Activated gamma-delta T cell treated with Interleukin-2 at 50 U/mL for 16 hours (primary cell): Measurements from ENCODE around the gene CSPG4.
"Not testable (repeated sequence)": the region's sequence is repeated elsewhere in the genome, so short reads cannot be mapped to it uniquely, and the experiment has no call there.

ENCODE experiments used
- DNase-seq: peaks from one replicate; pipeline ENCODE4 v3.0.0-alpha.2; 2020

CSPG4 gene

GRCh38 chr15:75723847-75724660 is 11.4 kb upstream of the CSPG4 start:
- DNase-seq = no peak

GRCh38 chr15:75723171-75723846 is 10.7 kb upstream of the CSPG4 start:
- no peak for DNase-seq

- no peak for DNase-seq
These were observed 9.5 kb upstream of the CSPG4 start for GRCh38 chr15:75721923-75722870.

GRCh38 chr15:75721480-75721922 is 8.9 kb upstream of the CSPG4 start:
- DNase-seq = no peak

GRCh38 chr15:75720787-75721479 is 8.3 kb upstream of the CSPG4 start:
- DNase-seq = no peak

DNA sequence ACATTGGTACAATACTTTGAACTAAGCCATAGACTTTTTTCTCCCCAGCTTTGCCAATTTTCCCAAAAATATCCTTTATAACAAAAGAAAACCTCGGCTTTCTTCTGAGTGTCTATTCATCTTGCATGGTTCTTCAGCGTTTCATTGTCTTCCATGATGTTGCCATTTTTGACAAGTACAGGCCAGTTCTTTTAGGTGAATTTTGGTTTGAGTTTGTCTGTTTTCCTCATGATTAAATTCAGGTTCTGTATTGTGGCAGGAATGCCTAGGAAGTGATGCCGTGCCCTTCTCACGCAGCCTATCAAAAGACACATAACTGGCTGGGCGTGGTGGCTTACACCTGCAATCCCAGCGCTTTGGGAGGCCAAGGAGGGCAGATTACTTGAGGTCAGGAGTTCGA is 7.6 kb upstream of the CSPG4 start:
- DNase-seq = no peak

- DNase-seq = no peak
These were observed 5.7 kb upstream of the CSPG4 start for GRCh38 chr15:75718328-75718727.

DNA sequence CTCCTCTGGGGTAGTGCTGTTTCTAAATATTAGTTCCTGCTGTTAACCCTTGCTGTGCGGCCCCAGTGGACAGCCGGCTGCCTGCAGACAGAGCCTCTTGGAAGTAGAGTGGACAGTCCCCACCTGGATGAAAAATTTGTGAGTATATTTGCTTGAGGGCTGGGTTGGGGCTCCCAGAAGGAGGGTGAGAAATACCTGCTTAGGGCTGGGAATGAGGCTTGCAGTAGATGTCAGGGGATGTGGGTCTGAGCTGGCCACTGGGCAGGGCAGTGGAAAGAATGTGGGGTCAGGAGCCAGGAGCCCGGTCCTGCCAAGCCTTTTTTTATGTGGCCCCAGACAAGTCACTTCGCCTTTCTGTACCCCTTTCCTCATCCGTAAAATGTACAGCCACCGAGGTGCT is 4.4 kb upstream of the CSPG4 start:
- DNase-seq = not testable (repeated sequence)

DNA sequence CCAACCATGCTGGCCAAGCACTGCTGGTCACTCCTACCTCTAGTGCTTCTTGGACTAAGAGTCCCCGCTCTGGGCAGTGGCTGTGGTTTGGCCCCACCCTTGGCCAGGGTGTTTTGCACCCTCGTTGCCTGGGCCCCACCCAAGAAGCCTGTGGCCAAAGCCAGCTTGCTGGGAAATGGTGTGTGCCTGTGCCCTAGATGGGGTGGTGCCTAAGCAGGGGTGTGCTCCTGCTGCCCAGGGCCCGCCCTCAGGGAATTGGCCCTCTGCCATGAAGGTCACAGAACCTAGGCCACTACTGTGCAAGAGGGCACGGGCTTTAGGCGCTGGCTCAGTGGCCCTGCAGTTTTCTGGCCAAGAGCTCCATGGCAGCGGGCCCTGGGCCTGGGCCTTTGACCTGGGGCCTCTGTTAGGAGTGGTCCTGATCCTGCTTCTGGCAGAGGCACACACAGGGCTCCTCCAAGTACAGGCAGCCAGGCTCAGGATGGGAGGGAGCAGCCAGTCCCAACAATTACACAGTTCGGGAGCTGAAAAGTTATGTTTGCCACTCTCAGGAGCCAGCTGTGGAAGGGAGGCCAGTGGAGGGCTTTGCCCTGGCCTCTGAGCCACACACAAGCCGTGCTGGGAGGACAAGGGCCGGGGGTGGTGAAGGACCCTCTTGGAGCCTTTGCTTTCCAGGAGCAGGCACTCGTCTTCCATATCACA is 3.8 kb upstream of the CSPG4 start:
- DNase-seq = not testable (repeated sequence)

- not testable (repeated sequence) for DNase-seq
These were observed 2.7 kb upstream of the CSPG4 start for GRCh38 chr15:75715312-75715832.

DNA sequence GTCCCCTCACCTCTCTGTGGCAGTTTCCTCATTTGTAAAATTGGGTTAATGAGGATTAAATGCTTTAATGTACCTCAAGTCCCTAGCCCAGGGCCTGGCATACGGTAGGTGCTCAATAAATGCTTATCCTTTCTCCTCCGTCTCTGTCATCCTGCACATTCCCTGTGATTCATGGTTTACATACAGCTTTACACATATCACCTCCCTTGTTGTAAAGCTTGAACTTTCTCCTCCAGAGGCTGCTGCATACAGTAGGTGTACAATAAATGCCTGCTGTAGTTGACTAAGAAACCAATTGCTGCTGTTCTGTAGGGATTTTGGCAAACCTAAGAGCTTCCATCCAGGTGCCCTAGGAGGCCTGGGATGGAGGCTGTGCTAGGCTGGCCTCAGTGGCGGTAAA is 1.5 kb upstream of the CSPG4 start:
- no peak for DNase-seq

GRCh38 chr15:75713338-75713895 is 769 bp upstream of the CSPG4 start:
- DNase-seq = no peak

DNA sequence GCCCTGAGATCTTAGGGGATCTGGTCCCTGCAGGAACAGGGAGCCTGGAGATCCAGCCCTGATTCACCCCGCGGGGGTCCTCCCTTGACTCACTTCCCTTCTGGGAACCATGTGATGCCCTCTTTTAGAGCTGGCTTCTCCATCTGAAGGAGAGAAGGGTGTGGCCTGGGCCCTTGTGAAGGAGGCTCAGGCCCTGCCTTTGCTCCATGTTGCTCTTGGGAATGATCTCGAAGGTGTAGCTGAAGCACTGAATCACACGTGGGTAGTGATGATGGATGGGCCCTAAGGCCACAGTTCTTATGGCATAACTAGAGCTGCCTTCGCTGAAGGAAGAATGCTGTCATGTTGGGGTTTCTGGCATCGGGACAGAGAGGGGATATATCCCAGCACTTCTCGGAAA is 1.2 kb downstream of the CSPG4 start:
- not testable (repeated sequence) for DNase-seq

GRCh38 chr15:75710874-75711273 is 1.8 kb downstream of the CSPG4 start:
- not testable (repeated sequence) for DNase-seq

GRCh38 chr15:75709458-75709857 is 3.2 kb downstream of the CSPG4 start:
- DNase-seq = not testable (repeated sequence)

DNA sequence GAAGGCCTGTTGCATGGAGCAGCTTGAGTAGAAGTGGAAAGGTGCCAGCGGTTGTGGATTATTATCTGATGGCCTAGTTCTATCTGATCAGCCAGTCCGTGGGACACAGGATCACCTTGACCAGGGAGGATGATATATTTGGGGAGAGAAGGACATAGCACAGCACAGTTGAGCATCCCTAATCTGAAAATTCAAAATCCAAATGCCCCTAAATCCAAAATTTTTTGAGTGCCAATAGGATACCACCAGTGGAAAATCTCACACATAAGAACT is 6.0 kb downstream of the CSPG4 start:
- DNase-seq = no peak

- no peak for DNase-seq
These were observed 6.6 kb downstream of the CSPG4 start for GRCh38 chr15:75705854-75706681.

- DNase-seq = not testable (repeated sequence)
These were observed 7.3 kb downstream of the CSPG4 start for GRCh38 chr15:75705375-75705774.

DNA sequence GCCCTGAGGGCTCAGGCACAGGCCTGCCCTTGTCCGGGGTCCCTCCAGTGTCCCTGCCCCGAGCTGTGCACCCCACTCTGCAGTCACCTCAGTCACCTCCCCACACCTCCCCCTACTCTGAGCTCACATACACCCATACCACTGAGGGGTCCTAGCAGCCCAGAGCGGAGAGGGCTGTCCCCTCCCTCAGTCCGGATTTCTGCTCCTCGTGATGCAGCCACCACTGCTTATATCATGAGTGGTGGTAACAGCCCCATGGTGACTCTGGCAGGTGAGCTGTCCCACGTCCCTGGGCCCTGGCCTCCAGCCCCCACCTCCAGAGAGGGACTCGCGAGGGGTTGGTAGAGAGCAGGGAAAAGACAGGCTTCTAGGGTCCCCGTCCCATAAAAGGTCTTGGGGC is 8.0 kb downstream of the CSPG4 start:
- DNase-seq = no peak

GRCh38 chr15:75704263-75704615 is 8.4 kb downstream of the CSPG4 start:
- DNase-seq = no peak
